Erythroblast (primary cell): Measurements from ENCODE around the gene APAF1.

Source experiments
- GATA1 ChIP-seq: IDR thresholded peaks from 2 replicates; pipeline ENCODE4 v1.6.1; 2011; ENCODE audit warnings: low read depth, mild to moderate bottlenecking, control low read depth, low read length, moderate library complexity
- POLR2A ChIP-seq: IDR thresholded peaks from 2 replicates; pipeline ENCODE4 v1.6.1; 2011; ENCODE audit warnings: mild to moderate bottlenecking, low read length

- TF ChIP-seq POLR2A, result no peak
- no peak for TF ChIP-seq GATA1
Measured at GRCh38 chr12:98751580-98752115, 106.6 kb downstream of the APAF1 start.
